ENCODE measurements around the gene HTT.

Gene HTT

DNA sequence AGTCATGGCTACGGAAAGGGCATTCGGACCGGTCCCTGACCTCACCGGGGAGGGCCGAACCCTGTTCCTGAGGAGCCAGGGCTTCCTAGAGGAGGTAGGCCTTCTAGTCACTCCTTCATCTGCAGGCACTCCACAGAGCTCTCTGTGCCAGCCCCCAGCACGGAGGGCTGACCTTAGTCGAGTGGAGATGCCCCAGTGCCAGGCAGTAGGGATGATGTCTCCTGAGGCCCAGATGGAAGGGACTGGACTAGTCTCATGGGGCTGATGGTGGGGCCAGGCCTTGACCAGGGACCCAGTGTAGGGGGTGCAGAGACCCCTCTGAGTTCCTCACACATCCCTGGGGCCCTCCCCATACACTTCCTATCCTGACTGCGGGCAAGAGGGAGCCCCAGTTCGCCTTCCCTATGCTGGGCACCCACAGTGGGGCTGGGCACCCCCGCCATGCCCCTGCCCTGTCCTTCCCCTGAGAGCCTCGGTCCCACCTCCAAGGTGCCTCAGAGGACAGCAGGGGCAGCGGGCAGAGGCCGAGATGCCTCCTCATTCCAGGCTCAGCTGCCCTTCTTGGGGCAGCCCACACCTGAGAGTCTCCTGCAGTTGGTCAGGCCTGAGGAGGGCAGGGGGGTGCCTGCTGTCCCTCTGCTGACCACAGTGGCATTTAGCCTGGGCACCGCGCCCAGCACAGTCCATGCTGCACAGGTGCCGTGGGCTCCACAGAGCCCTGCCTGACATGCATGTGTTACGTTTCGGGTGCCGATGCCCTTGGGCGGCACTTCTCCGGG is 173.1 kb downstream of the HTT start:
- no peak for DNase-seq (ENCODE audit: low read depth in 1 of 2, low spot score in 1 of 2)

DNA sequence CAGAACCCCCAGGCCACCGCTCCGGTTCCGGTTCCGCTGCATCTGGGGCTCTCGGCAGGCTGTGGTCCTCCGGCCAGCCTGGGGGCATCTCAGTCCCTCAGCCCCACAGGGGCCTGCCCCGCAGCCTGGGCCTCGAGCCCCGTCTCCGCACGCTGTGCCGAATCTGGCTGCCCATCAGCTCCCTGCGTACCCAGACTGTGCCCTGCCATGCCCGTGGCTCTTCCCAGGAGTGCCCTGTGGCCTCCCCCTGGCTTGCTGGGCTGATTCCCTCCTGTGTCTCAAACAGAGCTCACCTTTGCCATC is 173.6 kb downstream of the HTT start:
- no peak for DNase-seq (ENCODE audit: low read depth in 1 of 2, low spot score in 1 of 2)

DNA sequence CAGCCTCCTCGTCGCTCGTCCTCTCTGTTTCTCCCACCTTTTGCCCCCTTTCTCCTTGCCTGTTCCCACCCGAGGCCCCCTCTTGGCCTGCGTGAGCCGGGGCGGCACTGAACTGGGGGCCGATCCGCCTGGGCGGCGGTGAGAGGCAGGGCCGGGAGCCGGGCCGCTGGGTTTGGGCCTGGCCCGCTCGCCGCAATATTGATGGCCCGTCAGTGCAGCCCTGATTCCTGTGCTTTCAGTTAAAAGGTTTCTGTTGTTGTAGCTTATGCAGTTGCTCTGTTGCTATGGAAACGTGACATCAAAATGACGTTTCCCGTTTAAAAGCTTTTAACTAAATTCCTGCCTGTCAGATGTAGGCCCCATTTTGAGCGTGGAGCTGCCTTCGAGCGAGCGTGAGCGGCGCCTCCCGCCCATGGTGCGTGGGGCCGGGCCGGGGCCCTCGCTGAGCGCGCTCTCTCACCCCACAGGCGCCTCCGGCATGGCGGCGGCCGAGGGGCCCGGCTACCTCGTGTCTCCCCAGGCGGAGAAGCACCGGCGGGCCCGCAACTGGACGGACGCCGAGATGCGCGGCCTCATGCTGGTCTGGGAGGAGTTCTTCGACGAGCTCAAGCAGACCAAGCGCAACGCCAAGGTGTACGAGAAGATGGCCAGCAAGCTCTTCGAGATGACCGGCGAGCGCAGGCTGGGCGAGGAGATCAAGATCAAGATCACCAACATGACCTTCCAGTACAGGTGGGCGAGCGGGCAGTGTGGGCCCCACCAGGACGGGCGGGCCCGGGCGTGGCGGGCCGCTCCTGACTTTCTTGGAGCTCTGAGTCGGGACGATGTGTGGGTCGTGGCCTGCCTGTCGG is 174.6 kb downstream of the HTT start, which contains the start of gene MSANTD1:
TSS of gene MSANTD1 (plus strand) at position 349 of the 851 bp plus-strand sequence. CDS start at position 413, 64 bp downstream.
- DNase-seq (ENCODE audit: low read depth in 1 of 2, low spot score in 1 of 2), result no peak

DNA sequence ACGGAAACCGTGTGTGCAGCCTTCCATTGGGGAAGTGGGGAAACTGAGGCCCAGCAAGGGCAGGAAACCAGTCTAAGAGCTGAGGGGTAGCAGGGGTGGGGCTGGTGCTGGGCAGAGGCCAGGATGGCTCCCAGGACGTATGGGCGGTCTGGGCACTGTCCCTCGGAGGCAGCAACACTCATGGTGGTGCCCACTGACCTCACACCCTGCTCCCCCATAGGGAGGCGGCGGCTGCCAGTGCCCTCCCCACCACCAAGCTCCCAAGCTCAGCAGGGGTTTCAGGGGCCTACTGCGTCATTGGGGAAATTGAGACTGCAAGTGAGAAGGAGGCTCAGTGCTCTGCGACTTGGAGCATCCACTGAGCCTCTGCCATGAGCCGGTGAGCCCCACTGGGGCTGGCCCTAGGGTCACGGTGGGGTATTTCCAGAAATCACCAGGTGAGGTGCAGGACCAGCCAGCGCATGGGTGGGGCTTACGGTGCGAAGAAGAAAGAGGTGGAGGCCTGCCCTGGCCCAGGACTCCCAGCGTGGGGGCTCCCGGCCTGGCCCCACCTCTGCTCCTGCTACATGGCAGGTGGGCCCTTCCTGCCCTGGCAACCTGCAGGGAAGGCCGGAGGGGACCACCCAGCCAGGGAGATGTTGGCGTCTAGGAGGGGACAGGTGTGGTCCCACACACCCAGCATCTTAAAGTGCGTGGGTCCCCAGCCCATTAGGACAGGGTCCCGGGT is 175.4 kb downstream of the HTT start:
- no peak for DNase-seq (ENCODE audit: low read depth in 1 of 2, low spot score in 1 of 2)

DNA sequence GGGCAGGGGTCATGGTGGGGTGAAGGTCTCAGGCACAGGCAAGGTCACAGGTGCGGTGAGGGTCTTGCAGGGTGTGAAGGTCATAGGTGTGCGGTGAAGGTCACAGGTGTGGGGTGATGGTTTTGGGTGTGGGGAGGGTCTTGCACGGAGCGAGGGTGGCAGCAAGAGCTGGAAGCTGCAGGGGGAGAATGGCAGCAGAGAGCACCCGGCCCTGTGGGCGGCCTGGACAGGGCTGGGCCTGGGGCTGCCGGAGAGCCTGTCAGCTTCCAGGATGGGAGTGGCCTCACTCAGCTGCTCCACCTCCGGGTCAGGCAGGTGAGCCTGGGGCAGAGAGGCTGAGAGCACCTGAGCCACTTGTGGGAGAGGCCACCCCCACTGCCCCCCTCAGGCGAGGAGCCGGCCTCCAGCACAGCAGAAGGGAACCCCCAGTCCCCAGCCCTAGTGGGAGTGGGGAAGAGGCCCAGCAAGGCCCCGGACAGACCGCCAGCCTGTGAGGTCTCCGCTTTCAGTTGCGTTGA is 176.0 kb downstream of the HTT start:
- no peak for DNase-seq (ENCODE audit: low read depth in 1 of 2, low spot score in 1 of 2)

DNA sequence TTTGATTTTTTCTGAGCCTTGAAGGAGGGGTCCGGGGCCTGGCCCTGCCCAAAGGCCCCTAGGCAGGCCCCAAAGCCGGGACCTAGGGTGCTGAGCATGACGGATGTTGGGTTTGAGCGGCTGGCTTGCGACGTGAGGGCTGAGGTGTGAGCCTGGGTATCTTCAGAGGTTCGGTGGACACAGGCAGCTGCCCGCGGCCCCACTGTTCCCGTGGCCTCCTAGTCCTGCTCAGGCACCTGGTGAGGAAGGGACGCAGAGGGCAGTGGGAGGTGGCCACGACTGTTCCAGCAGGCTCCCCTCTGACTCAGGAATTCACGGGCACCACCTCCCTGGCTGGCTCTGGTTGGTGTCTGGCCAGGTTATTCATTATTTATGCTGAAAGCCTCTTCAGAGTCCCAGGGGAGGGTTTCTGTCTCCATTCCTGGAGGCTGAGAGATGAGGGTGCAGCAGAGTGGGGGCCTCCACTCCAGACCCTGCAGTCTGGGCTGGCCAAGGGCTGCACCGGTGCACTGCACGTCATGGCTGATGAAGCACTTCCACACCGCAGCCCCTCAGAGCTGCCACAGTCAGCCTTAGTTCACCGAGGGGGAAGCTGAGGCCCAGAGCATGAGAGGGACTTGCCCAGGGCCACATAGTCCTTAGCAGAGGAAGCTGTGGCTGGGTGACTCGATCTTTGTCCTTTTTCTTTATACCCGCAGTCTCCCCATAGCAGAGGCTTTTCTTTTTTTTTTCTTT is 176.6 kb downstream of the HTT start:
- DNase-seq (ENCODE audit: low read depth in 1 of 2, low spot score in 1 of 2), result no peak

DNA sequence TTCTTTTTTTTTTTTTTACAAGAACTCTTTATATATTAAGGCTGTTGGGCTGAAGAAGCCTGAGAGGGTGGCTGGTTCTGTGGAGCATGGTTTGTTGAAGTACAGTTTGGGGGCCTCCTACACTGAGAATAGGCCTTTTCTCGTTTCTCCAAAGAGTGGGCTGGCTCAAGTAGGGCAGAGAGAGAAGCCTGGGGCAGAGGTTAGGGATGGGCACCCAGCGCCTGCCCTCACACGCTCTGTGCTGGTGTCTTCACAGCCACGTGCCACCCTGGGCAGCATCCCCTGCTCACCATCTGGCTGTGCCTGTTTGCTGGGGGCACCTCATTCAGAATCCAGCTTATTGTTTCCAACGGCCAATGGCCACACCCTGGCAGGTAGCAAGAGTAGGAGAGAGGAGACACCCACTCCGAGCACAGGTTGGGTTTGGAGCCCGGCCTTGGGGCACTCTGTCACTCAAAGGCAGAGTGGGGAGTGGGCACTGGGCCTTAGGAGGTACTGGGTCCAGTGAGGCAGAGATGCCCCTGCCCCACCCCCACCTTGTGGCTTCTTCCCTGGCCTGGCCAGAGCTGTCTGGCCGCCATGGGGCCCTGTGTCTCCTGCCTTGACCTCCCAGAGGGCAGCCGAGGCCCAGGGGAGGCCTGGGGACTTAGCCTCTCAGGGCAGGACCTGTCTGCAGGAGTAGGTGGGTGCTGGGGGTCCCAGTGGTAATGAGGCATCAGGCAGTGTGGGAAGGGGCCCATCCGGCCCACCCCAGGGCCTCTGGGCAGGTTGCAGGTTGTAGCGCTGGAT is 177.4 kb downstream of the HTT start:
- DNase-seq (ENCODE audit: low read depth in 1 of 2, low spot score in 1 of 2), result no peak

DNA sequence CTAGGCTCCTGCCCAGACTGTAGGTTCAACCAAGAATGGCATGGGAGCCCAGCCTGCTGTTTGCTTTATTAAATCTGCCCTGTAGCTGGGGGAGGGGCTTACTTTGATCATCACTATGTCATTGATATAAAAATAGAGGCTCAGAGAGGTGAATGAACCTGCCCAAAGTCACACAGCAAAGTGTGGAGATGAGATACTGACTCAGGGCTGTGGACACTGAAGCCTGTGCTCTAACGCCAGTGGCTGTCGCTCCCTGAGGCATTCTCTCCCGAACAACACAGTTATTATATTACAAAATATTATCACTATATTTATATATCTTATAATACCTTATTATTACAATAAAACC is 178.0 kb downstream of the HTT start:
- no peak for DNase-seq (ENCODE audit: low read depth in 1 of 2, low spot score in 1 of 2)

DNA sequence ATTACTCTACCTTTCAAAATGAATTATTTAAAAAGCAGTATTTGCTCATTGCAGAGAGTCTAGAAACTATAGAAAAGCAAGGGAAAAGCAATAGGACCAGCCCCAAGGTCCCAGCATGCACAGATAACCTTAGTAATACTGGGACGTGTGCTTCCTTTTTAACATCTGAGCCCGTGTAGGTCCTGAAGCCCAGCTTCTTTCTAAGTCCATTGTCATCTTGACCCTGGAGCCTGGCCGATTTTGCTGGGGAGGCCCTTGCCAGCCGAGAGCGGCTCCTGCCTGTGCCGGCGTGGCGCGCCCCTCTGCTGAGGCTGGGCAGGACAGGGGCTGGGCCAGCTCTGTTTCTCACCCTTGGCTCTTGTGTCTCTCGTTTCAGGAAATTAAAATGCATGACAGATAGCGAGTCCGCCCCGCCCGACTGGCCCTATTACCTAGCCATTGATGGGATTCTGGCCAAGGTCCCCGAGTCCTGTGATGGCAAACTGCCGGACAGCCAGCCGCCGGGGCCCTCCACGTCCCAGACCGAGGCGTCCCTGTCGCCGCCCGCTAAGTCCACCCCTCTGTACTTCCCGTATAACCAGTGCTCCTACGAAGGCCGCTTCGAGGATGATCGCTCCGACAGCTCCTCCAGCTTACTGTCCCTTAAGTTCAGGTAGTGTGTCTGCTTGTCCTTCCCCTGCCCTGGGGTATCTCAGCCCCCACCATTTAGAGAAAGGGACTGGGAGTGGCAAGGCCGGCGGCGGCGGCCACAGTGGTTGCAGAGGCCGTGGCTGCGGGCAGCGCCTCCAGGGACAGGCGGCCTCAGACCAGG is 178.6 kb downstream of the HTT start:
- no peak for DNase-seq (ENCODE audit: low read depth in 1 of 2, low spot score in 1 of 2)

DNA sequence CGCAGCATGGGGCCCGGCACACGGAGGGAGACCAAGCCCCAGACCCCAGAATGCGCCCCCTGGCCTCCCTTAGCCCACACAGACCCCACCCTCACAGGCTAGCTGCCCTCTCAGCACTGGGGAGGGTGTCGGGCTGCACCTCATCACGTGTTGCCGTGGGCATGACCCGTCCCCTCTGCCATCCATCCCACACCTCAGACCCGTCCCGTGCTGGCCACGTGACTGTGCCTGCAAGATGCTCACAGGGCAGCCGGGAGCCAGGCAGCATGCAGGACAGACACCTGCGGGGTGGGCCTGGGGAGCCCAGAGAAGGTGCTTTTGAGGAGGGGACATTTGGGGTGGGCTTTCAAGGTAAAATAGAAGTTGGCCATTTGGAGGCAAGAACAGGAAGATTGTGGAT is 179.3 kb downstream of the HTT start:
- no peak for DNase-seq (ENCODE audit: low read depth in 1 of 2, low spot score in 1 of 2)

DNA sequence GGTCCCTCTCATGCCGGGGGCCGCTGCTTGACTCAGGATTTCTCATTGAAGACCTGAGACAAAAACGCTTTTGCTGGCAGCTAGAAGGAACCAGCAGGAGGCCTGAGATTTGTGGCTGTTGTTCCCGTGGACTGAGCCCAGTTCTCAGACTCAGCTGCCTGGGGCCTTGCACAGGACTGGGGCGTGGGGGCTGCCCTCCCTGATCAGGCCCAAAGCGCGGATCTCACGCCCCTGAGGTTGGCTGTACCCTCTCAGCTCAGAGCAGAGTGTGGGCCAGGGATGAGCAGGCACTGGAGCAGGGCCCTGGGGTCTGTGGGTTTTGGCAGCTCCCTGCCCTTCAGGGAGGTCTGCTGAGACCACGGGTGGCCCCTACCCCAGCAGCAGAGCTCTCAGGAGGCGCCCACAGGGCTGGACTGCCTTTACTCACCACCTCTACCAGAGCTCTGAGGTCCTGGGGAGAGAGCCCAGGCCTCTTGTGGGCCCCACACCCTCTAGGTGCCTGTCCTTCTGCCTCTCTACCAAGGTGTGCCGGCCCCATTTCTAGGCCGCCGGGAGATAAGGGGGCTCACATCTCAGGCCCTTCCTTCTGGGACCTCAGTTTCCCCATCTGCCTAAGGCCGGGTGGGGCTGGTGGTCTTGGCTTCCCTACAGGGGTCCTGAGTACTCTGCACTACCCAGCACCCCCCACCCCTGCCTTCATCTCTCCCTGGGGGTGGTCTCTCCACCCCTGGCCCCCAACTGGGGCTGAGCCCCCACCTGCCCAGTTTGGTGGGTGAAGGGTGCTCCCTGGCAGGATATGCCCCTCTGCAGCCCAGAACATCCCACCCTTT is 180.0 kb downstream of the HTT start:
- DNase-seq (ENCODE audit: low read depth in 1 of 2, low spot score in 1 of 2), result no peak

DNA sequence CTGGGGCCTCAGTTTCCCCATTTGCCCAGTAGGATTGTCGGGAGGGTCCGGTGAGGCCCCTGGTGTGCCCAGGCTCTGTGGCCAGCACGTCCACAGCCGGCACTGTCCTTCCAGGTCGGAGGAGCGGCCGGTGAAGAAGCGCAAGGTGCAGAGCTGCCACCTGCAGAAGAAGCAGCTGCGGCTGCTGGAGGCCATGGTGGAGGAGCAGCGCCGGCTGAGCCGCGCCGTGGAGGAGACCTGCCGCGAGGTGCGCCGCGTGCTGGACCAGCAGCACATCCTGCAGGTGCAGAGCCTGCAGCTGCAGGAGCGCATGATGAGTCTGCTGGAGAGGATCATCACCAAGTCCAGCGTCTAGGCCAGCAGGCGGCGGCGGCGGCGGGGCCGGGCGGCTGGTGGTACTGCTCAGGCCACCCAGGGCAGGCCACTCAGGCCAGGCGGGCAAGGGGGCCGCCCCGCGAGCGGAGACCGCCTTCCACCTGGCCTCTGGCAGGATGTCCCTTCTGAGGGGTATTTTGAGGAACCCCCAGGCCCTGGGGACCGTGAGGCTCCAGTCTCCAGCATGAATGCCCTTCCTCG is 181.2 kb downstream of the HTT start:
- DNase-seq (ENCODE audit: low read depth in 1 of 2, low spot score in 1 of 2), result no peak

DNA sequence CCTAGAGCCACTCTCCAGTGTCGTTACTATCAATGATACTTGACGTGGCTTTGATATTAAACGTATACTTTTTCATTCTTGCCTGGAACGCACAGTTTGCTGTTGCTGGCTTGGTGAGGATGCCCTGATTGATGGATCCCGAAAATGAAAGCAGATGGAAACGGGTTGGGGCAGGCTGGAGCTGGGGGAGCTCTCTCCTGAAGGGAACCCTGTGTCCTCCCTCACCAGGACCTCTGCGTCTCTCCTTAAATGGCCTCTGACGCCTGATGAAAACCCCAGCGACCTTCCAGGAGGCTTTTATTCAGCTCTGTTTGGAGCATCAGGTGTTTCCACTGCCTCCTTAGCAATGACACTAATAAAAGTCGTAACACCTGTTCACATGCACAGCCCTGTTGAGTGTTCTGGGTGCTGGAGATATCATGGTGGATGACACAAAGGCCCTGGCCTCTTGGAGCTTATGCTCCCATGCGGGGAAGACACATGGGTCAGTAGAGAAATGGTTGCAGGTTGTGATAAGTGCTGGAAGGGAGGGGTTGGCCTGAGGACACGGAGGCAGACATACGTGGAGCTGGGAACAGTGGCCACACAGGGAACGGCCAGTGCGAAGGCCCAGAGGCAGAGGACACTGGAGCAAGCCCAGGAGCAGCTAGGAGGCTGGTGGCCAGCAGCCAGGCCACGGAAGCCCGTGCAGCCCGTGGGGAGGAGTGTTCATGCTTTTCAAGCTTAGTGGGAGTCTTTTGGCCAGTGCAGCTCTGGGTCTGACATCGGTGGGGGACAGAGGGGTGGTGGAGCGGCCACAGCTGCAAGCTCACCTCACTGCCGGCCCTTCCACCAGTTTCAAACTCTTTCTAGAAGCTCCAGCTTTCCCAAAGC is 182.0 kb downstream of the HTT start:
- DNase-seq (ENCODE audit: low read depth in 1 of 2, low spot score in 1 of 2), result no peak

DNA sequence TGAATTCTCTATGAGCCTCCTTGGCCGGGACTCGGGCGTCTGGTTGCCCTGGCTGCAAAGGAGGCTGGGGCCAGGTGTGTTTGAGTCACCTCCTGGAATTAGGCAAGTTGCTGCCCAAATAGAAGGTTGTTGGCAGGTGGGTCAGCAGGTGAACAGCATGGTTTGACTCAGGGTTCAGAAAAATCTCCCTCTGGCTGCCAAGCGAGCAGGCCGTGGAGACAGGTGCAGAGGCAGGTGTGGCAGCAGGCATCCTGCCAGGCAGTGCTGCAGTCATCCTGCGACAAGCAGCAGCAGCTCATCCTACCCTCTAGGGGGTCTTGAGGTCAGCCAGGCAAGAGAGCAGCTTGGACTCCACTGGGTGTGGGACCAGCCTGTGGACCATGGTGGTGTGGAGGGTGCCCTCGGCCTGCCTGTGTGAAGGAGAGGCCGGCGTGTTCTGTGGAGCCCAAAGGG is 182.6 kb downstream of the HTT start:
- DNase-seq (ENCODE audit: low read depth in 1 of 2, low spot score in 1 of 2), result no peak

DNA sequence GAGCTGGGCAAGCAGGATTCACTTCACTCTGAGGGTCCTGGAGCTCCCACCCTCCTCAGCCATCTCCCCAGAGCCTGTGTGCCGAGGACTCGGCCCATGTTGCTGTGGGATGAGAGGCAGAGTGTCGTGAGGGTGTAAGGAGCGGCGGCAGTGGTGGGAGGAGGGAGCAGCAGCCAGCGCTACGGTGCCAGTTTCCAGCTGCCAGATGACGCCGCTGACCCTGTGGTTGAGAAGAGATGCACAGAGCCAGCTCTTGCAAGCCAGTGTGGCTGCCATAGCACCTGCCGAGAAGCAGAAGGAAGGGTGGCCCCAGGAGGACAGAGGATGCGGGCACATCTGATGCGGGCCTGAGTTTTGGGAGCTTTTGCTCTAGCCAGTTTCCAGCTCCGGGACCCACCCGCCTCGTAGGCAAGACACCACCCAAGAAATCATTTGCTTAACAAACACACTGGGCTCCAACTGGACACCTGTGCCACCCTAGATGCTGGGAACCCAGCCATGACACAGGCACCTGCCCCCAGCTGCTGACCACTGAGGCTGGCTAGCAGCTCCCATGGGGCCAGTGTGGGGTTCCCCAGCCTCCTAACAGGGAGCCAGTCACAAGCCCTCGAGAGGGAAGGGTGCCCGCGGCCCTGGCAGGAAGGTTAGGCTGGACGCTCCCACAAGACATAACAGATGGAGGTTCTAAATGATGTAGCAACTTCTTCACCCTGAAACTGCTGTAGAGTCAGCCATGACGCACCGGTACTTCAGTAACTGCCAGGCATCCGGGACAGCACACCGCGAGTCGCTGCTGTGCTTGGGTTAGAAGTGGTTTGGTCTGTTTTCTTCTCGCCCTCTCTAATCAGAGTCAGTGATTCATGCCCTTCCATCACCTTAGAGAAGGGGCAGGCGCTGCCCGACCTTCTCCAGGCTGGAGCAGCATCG is 183.3 kb downstream of the HTT start:
- DNase-seq (ENCODE audit: low read depth in 1 of 2, low spot score in 1 of 2), result no peak

All from activated CD4-positive, alpha-beta T cell treated with anti-CD3 and anti-CD28 coated beads, Interleukin-2, amount 50 U/mL, for 24 hours (primary cell).